Measurements from ENCODE around the gene PPIF. TPM values are rescaled to one million over a fixed set of nuclear protein-coding genes. Genes with fewer than 3 reads are reported as not detected.
A peak's percentile ranks its signal among the peaks of the same experiment; 100 is the strongest.

Gene PPIF
- total and polyA plus RNA-seq, 8 donors = 29.7 to 75.6 (median 31.0) TPM

DNA sequence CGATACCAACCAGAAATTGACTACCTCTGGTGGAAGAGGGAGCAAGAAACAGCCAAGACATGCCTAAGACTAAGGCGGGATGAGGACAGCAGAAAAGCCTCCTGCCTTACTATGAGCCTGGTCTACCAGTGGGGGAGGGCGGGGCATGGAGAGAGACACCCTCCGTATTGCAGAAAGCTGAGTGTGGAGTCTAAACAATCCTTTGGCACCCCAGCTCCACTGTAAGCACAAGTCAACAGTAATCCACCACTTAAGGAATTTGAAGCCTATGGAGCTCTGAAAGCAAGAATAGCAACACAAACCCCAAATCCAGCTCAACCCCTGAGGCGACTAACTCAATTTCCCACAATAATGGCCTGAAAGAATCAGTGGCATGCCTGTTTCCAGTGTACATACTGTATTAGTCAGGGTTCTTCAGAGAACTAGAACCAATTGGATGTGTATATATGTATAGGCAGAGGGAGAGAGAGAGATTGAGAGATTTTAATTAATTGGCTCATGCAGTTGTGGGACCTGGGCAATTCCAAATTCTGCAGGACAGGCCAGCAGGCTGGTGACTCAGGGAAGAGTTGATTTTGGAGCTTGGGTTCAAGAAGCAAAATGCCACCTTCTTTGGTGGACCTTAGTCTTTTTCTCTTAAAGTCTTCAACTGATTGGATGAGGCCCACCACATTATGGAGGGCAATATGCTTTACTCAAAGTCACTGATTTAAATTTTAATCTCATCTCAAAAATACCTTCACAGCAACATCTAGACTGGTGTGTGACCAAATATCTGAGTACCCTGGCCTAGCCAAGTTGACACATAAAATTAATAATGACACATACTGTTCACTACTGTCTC lies 13.5 kb downstream of the PPIF start:
- no peak for ATAC-seq
- peaks cover 0 to 7% of the 10 kb centered on the region in 2 donors for H3K4me1 ChIP-seq
- no peak overlapping the region for H3K4me3 ChIP-seq
- no peaks in the 10 kb centered on the region for H3K9me3 ChIP-seq
- H3K27ac ChIP-seq = no peak overlapping the region
- no peaks in the 10 kb centered on the region for H3K27me3 ChIP-seq
- DNase-seq = no peak
- intact Hi-C loops (cut with DNase I) = no loop called here
- H3K36me3 ChIP-seq = peaks cover 0 to 3% of the 10 kb centered on the region in 2 donors
- TF ChIP-seq, protein P1, sequence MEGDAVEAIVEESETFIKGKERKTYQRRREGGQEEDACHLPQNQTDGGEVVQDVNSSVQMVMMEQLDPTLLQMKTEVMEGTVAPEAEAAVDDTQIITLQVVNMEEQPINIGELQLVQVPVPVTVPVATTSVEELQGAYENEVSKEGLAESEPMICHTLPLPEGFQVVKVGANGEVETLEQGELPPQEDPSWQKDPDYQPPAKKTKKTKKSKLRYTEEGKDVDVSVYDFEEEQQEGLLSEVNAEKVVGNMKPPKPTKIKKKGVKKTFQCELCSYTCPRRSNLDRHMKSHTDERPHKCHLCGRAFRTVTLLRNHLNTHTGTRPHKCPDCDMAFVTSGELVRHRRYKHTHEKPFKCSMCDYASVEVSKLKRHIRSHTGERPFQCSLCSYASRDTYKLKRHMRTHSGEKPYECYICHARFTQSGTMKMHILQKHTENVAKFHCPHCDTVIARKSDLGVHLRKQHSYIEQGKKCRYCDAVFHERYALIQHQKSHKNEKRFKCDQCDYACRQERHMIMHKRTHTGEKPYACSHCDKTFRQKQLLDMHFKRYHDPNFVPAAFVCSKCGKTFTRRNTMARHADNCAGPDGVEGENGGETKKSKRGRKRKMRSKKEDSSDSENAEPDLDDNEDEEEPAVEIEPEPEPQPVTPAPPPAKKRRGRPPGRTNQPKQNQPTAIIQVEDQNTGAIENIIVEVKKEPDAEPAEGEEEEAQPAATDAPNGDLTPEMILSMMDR (IDR thresholded peaks at IDR 0.05) = no peak

DNA sequence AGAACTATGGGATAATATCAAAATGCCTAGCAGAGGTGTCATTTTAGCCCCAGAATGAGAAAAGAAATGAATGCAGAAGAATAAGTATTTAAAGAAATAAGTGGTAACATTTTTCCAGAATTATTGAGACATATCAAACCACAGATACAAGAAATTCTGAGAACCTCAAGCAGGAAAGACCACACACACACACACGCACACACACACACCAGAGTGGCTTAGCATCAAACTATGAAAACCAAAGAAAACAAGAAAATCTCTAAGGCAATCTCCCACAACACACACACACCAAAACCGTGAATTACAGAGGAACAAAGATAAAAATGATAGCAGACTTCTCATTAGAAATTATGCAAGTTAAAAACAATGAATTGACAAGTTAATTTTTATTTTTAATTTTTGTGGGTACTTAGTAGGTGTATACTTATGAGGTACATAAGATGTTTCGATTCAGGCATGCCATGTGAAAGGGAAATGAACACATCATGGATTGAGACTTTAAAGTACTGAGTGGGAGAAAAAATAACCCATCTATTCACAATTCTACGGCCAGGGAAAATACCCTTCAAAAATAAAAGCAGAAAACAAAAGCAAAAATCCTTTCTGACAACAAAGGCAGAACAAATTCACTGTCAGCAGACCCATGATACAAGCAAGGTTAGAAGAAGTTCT lies 14.6 kb downstream of the PPIF start:
- no peak overlapping the region for H3K27ac ChIP-seq
- no peaks in the 10 kb centered on the region for H3K27me3 ChIP-seq
- no peaks in the 10 kb centered on the region for H3K9me3 ChIP-seq
- no peak for DNase-seq
- H3K4me3 ChIP-seq = no peak overlapping the region
- ATAC-seq = no peak
- TF ChIP-seq, protein P1 (IDR thresholded peaks at IDR 0.05) = no peak
- H3K4me1 ChIP-seq = no peaks in the 10 kb centered on the region
- intact Hi-C loops (cut with DNase I) = no loop called here
- H3K36me3 ChIP-seq = no peaks in the 10 kb centered on the region

DNA sequence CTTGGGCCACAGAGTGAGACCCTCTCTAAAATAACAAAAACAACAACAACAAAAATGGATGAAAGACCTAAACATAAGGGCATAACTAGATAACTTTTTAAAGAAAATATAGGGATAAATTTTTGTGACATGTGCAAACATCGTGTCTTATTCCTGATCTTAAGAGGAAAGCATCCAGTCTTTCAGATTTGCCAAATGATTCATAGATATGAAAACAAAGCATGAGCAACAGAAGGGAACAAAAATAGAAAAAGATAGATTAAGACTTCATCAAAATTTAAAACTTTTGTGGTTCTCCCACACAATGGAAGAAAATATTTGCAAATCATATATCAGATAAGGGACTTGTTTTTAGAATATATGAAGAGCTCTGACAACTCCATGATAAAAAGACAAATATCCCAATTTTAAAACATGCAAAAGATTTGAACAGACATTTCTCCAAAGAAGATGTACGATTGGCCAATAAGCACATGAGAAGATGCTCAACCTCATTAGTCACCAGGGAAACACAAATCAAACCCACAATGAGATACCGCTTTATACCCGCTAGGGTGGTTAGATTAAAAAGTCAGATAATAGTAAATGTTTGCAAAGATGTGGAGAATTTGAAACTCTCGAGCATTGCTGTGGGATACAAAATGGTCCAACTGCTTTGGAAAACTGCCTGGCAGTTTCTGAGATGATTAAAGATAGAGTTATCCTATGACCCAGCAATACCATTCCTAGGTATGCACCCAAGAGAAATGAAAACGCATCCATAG lies 20.3 kb downstream of the PPIF start:
- DNase-seq = no peak
- H3K27ac ChIP-seq = no peak overlapping the region
- TF ChIP-seq, protein P1 (IDR thresholded peaks at IDR 0.05) = no peak
- ATAC-seq = no peak
- H3K4me1 ChIP-seq = no peaks in the 10 kb centered on the region
- H3K36me3 ChIP-seq = no peaks in the 10 kb centered on the region
- intact Hi-C loops (cut with DNase I) = no loop called here
- H3K9me3 ChIP-seq = peaks cover 0 to 11% of the 10 kb centered on the region in 2 donors
- H3K4me3 ChIP-seq = no peak overlapping the region
- no peaks in the 10 kb centered on the region for H3K27me3 ChIP-seq

DNA sequence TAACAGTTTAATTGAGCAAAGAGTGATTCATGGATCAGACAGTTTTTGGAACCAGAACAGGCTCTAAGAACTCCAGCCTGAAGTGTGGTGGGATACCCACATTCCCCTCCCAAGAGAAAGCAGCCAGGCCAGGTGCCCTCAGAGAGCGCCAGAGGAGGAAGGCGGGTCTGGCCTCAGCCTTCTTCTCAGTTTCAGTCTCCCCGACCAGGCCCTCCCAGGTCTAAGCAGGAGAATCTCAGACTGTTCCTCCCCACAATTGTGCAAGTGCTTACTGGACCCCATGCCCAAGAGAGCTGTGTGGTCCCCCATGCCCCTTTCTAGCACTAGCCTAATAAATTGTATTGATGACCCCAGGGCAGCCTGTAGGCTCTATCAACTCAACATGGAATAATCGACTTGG lies 25.6 kb downstream of the PPIF start:
- TF ChIP-seq, protein P1 (IDR thresholded peaks at IDR 0.05) = no peak
- H3K36me3 ChIP-seq = no peaks in the 10 kb centered on the region
- intact Hi-C loops (cut with DNase I) = no loop called here
- ATAC-seq = no peak
- H3K27ac ChIP-seq = no peak overlapping the region
- peak in 1 of 4 donors; percentile 11 for DNase-seq
- no peak overlapping the region for H3K4me3 ChIP-seq
- H3K9me3 ChIP-seq = peaks cover 0 to 11% of the 10 kb centered on the region in 2 donors
- peaks cover 0 to 3% of the 10 kb centered on the region in 2 donors for H3K4me1 ChIP-seq
- H3K27me3 ChIP-seq = no peaks in the 10 kb centered on the region
